ENCODE measurements around the gene OR7G2. TPM values are rescaled to one million over a fixed set of nuclear protein-coding genes. Genes with fewer than 3 reads are reported as not detected.
A peak's percentile ranks its signal among the peaks of the same experiment; 100 is the strongest.

Gene OR7G2
- total RNA-seq, 1 experiment from 2014 or later: not detected

DNA sequence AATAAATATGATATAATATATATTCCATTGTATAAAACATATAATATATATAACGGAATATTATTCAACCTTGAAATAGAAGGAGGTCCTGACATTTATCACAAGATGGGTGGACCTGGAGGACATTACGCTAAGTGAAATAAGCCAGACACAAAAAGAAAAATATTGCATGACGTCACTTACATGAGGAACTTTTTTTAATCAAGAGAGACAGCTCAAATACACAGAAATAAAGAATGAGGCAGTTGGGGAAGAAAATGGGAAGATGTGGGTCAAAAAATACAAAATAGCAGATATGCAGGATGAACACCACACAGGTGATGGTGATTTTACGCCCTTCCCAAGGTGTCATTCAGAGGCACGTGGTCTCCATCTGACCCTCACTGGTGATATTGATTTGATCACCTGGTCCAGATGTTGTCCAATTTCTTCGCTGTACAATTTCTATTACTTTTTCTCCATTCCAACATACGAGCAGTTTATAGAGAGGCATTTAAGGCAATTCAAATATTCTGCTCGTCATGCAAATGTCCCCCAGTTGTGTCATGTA, 32.4 kb upstream of the OR7G2 start:
- H3K4me1 Mint-ChIP-seq: peaks cover 24% of the 10 kb centered on the region
- H3K27me3 Mint-ChIP-seq (ENCODE audit: low read depth): no peaks in the 10 kb centered on the region
- no peak for ATAC-seq

More for the DNA sequence above, 32.4 kb upstream of the OR7G2 start:
- peaks cover 21% of the 10 kb centered on the region for H3K36me3 Mint-ChIP-seq
- H3K27ac Mint-ChIP-seq: peak overlapping the region; percentile 97; the same call in 1 of the 2 replicates
- no peak for DNase-seq (ENCODE audit: low spot score)
- peaks cover 15% of the 10 kb centered on the region for H3K9me3 Mint-ChIP-seq
- POLR2A ChIA-PET: interaction anchor here (0.6 kb wide), 1 partner anchor 10 kb away, joined by 3 read pairs; no protein-coding TSS in a partner anchor
- CTCF ChIA-PET: no interaction called here
- peak overlapping the region; percentile 99 for H3K4me3 Mint-ChIP-seq
- TF ChIP-seq, protein P1, sequence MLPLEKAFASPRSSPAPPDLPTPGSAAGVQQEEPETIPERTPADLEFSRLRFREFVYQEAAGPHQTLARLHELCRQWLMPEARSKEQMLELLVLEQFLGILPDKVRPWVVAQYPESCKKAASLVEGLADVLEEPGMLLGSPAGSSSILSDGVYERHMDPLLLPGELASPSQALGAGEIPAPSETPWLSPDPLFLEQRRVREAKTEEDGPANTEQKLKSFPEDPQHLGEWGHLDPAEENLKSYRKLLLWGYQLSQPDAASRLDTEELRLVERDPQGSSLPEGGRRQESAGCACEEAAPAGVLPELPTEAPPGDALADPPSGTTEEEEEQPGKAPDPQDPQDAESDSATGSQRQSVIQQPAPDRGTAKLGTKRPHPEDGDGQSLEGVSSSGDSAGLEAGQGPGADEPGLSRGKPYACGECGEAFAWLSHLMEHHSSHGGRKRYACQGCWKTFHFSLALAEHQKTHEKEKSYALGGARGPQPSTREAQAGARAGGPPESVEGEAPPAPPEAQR (CRISPR knock-in tag; IDR thresholded peaks at IDR 0.05): no peak
- TF ChIP-seq SMAD3 (CRISPR knock-in tag; IDR thresholded peaks at IDR 0.05; ENCODE audit: borderline replicate concordance) (no peak), JUN (CRISPR knock-in tag; IDR thresholded peaks at IDR 0.05) (no peak), TCF7 (CRISPR knock-in tag; IDR thresholded peaks at IDR 0.05; ENCODE audit: low read depth) (no peak), ESRRA (CRISPR knock-in tag; IDR thresholded peaks at IDR 0.05; ENCODE audit: borderline replicate concordance) (no peak), ZNF232 (CRISPR knock-in tag; IDR thresholded peaks at IDR 0.05) (no peak), CREB1 (CRISPR knock-in tag; IDR thresholded peaks at IDR 0.05) (no peak), ZNF317 (CRISPR knock-in tag; IDR thresholded peaks at IDR 0.05; ENCODE audit: borderline replicate concordance, low read depth) (no peak), ZNF416 (CRISPR knock-in tag; IDR thresholded peaks at IDR 0.05) (no peak), SP1 (CRISPR knock-in tag; conservative IDR thresholded peaks at IDR 0.05) (no peak)
- TF ChIP-seq, protein P2, sequence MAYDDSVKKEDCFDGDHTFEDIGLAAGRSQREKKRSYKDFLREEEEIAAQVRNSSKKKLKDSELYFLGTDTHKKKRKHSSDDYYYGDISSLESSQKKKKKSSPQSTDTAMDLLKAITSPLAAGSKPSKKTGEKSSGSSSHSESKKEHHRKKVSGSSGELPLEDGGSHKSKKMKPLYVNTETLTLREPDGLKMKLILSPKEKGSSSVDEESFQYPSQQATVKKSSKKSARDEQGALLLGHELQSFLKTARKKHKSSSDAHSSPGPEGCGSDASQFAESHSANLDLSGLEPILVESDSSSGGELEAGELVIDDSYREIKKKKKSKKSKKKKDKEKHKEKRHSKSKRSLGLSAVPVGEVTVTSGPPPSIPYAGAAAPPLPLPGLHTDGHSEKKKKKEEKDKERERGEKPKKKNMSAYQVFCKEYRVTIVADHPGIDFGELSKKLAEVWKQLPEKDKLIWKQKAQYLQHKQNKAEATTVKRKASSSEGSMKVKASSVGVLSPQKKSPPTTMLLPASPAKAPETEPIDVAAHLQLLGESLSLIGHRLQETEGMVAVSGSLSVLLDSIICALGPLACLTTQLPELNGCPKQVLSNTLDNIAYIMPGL (CRISPR knock-in tag; IDR thresholded peaks at IDR 0.05): no peak
- TF ChIP-seq, protein P3, sequence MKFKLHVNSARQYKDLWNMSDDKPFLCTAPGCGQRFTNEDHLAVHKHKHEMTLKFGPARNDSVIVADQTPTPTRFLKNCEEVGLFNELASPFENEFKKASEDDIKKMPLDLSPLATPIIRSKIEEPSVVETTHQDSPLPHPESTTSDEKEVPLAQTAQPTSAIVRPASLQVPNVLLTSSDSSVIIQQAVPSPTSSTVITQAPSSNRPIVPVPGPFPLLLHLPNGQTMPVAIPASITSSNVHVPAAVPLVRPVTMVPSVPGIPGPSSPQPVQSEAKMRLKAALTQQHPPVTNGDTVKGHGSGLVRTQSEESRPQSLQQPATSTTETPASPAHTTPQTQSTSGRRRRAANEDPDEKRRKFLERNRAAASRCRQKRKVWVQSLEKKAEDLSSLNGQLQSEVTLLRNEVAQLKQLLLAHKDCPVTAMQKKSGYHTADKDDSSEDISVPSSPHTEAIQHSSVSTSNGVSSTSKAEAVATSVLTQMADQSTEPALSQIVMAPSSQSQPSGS (CRISPR knock-in tag; IDR thresholded peaks at IDR 0.05; ENCODE audit: borderline replicate concordance, low read depth): no peak
- TF ChIP-seq, protein P4, sequence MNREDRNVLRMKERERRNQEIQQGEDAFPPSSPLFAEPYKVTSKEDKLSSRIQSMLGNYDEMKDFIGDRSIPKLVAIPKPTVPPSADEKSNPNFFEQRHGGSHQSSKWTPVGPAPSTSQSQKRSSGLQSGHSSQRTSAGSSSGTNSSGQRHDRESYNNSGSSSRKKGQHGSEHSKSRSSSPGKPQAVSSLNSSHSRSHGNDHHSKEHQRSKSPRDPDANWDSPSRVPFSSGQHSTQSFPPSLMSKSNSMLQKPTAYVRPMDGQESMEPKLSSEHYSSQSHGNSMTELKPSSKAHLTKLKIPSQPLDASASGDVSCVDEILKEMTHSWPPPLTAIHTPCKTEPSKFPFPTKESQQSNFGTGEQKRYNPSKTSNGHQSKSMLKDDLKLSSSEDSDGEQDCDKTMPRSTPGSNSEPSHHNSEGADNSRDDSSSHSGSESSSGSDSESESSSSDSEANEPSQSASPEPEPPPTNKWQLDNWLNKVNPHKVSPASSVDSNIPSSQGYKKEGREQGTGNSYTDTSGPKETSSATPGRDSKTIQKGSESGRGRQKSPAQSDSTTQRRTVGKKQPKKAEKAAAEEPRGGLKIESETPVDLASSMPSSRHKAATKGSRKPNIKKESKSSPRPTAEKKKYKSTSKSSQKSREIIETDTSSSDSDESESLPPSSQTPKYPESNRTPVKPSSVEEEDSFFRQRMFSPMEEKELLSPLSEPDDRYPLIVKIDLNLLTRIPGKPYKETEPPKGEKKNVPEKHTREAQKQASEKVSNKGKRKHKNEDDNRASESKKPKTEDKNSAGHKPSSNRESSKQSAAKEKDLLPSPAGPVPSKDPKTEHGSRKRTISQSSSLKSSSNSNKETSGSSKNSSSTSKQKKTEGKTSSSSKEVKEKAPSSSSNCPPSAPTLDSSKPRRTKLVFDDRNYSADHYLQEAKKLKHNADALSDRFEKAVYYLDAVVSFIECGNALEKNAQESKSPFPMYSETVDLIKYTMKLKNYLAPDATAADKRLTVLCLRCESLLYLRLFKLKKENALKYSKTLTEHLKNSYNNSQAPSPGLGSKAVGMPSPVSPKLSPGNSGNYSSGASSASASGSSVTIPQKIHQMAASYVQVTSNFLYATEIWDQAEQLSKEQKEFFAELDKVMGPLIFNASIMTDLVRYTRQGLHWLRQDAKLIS (CRISPR knock-in tag; IDR thresholded peaks at IDR 0.05; ENCODE audit: borderline replicate concordance): no peak
- TF ChIP-seq, protein P5, sequence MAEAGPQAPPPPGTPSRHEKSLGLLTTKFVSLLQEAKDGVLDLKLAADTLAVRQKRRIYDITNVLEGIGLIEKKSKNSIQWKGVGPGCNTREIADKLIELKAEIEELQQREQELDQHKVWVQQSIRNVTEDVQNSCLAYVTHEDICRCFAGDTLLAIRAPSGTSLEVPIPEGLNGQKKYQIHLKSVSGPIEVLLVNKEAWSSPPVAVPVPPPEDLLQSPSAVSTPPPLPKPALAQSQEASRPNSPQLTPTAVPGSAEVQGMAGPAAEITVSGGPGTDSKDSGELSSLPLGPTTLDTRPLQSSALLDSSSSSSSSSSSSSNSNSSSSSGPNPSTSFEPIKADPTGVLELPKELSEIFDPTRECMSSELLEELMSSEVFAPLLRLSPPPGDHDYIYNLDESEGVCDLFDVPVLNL (CRISPR knock-in tag; IDR thresholded peaks at IDR 0.05; ENCODE audit: borderline replicate concordance, low read depth): no peak
- TF ChIP-seq, protein P6, sequence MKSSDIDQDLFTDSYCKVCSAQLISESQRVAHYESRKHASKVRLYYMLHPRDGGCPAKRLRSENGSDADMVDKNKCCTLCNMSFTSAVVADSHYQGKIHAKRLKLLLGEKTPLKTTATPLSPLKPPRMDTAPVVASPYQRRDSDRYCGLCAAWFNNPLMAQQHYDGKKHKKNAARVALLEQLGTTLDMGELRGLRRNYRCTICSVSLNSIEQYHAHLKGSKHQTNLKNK (CRISPR knock-in tag; IDR thresholded peaks at IDR 0.05): no peak
- TF ChIP-seq, protein P7, sequence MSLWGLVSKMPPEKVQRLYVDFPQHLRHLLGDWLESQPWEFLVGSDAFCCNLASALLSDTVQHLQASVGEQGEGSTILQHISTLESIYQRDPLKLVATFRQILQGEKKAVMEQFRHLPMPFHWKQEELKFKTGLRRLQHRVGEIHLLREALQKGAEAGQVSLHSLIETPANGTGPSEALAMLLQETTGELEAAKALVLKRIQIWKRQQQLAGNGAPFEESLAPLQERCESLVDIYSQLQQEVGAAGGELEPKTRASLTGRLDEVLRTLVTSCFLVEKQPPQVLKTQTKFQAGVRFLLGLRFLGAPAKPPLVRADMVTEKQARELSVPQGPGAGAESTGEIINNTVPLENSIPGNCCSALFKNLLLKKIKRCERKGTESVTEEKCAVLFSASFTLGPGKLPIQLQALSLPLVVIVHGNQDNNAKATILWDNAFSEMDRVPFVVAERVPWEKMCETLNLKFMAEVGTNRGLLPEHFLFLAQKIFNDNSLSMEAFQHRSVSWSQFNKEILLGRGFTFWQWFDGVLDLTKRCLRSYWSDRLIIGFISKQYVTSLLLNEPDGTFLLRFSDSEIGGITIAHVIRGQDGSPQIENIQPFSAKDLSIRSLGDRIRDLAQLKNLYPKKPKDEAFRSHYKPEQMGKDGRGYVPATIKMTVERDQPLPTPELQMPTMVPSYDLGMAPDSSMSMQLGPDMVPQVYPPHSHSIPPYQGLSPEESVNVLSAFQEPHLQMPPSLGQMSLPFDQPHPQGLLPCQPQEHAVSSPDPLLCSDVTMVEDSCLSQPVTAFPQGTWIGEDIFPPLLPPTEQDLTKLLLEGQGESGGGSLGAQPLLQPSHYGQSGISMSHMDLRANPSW (CRISPR knock-in tag; conservative IDR thresholded peaks at IDR 0.05; ENCODE audit: low read depth): no peak
- TF ChIP-seq, protein P8, sequence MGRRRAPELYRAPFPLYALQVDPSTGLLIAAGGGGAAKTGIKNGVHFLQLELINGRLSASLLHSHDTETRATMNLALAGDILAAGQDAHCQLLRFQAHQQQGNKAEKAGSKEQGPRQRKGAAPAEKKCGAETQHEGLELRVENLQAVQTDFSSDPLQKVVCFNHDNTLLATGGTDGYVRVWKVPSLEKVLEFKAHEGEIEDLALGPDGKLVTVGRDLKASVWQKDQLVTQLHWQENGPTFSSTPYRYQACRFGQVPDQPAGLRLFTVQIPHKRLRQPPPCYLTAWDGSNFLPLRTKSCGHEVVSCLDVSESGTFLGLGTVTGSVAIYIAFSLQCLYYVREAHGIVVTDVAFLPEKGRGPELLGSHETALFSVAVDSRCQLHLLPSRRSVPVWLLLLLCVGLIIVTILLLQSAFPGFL (CRISPR knock-in tag; IDR thresholded peaks at IDR 0.05; ENCODE audit: borderline replicate concordance): no peak
